Skeletal muscle cell (primary cell): Measurements from ENCODE around the gene BSND.
A peak's percentile ranks its signal among the peaks of the same experiment; 100 is the strongest.
"Not testable (repeated sequence)": the region's sequence is repeated elsewhere in the genome, so short reads cannot be mapped to it uniquely, and the experiment has no call there.

Experiments
- DNase-seq: peaks from one replicate; pipeline ENCODE4 v3.0.0-alpha.2; 2010; ENCODE audit warnings: low read depth
- H3K4me3 ChIP-seq: 2 replicates; pipeline ENCODE4 v1.5.1; 2011; ENCODE audit warnings: low read depth, mild to moderate bottlenecking, control low read depth, low read length, moderate library complexity

Gene BSND

DNA sequence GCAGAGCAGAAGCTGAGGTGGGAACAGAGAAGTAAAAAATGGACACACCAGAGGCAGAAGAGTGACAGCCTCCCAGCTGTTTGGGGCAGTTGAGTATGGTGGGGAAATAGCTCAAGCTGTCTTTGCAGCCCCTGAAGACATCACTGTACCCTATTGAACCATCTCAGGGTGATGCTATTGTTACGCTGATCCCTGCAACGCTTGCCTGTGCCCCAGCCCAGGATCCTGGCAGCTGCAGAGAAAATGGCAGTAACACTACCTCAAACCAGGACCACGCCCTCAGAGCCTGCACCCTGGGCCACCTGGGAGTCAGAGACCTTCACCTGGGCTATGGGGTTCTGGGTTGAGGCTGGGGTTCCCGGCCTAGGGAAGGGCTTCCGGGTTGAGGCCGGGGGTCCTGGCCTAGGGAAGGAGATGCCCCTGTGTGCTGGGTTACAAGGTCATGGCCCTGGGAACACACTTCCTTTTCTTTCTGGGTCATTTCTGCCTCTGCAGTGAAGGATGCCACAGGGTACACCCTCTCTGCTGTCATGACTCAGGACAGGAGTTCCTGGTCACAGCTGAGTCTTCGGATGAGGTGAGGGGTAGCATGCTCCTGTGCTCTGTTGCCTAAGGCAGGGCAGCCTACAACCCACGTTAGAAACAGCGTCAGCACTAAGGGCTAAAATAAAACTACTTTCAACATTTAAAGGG is 11.6 kb downstream of the BSND start:
- DNase-seq: no peak
- no peak overlapping the region for H3K4me3 ChIP-seq

DNA sequence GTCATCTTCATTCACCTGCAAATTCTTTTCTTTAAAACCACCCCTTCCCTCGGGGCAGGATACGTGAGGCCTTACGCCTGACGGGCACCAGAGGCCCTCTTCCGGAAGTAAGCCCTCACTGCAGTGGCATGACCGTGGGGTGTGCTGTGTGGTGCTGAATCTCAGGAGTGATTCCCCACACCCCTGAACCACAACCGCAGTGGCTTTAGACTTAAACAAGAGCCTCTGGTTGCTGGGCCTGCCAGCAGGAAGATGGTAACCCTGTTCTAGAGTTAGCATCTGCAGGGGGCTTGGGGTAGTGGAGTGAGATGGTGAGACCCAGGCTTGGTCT is 12.1 kb downstream of the BSND start:
- no peak for DNase-seq

DNA sequence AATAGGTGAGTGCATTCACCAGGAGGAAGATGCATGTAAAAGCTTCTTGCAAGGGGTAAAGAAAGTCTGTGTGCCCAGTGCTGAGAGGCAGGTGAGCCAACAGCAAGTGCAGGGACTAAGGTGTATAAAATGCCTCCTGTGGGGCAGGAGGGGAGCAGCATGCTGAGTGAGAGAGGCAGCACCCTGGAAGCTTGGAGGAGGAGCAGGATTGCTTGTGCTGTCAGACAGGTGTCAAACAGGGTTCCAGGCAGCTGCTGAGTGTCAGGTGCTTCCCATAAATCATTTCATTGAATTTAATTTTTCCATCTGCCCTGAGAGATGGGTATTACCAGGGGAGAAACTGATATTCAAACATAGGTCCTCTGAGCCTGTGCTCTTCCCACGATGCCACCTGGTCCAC is 13.9 kb downstream of the BSND start:
- no peak for DNase-seq
- no peak overlapping the region for H3K4me3 ChIP-seq

More for the DNA sequence above, 12.1 kb downstream of the BSND start:
- no peak overlapping the region for H3K4me3 ChIP-seq

DNA sequence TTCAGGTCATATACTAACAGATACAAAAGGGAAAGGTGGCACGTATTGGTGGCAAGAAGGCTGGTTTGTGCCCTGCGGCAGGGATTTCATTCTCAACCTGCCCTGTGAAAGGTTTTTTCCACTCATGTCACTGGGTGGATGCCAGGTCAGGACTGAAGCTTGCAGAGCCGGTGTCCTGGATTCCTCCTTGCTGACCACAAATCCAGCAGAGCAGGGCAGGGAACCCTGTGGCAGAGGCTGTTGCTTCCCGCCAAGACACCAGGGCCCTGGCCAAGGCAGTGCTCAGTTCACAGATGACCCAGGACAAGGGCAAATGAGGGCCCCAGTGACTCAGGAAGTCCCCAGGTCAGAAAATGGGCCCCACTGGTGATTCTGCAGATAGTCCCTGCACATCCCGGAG is 16.4 kb downstream of the BSND start:
- no peak overlapping the region for H3K4me3 ChIP-seq
- no peak for DNase-seq

DNA sequence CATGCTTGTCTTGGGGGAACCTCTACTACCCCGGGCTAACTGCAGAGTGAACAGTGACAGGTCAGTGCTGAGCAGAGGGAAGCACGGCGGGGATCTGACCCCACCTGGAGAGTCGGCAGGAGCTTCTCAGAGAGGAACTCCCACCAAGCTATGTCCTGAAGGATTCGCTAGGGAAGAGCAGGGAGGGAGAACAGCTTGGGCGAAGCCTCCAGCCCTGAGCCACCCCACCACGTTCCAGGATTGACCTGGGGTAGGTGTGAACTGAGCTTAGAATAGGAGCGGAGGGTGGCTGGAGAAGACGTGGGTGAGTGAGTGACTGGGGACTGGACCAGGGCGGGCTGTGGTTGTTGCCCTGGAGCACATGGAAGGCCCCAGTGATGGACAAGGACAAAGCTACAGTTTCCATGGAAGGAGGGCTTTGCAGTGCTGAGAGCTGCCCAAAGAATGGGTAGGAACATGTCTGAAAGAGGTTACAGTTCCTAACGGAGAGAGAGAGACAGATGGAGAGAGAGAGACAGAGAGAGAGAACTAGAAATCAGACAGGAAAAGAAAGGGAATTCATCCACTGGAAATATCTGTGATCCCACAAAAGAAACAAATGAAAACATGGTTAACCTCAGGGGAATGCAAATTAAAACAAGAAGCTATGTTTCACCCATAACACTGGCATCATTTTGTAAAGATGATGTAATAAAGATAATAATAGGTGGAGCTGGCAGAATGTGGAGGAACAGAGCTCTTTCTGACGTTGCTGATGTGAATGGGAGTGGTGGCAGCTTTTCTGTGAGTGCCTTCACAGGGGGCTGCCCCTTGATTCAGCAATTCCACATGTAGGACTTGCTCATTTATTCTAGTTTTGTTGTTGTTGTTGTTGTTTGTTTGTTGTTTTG is 17.2 kb downstream of the BSND start:
- no peak for DNase-seq

DNA sequence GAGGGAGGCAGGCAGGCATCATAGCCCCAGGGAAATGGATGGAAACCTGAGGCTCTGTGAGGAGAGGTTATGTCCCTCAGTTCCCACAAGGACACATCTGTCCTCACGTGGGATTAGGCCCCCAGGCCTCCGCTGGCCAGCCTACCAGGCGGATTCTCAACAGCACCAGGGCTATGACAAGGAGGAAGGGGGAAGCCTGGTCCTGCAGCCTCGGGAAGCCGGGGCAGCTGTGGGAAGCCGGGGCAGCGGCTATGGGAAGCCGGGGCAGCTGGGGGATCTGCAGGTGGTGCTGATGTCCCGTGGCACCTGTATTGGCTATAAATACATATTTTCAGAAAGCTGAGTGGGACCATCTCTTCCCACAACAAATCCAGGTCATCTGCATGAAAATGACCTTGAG is 19.7 kb downstream of the BSND start:
- no peak overlapping the region for H3K4me3 ChIP-seq
- no peak for DNase-seq

More for the DNA sequence above, 17.2 kb downstream of the BSND start:
- H3K4me3 ChIP-seq: no peak overlapping the region

DNA sequence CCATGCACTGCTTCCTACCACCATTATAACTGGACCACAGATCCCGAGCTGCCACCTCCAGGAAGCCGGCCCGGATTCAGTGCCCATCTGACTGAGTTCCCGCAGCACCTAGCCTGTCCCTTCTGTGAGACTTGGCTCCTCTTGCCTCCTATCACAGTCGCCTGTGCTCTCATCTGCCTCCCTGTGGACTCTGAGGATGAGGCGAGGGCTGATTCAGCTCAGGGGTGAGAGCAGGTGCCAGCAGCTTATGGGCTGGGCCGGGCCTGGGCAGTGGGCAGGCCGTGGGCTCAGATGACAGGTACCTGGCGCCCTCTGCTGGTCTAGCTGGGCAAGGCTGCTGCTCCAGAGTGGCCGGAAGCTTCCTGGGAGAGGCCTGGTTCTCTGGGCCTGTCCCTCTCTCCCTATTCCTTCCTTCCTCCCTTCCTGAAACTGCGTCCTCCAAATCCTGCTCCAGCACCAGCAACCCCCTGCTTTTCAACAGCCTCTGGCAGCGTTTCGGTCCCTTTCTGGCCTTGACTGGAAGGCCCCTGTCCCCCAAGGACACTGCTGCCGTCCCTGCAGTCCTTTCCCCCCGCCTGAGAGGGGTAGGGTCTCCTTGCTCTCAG is 23.3 kb downstream of the BSND start:
- no peak overlapping the region for H3K4me3 ChIP-seq
- DNase-seq: peak; percentile 38

DNA sequence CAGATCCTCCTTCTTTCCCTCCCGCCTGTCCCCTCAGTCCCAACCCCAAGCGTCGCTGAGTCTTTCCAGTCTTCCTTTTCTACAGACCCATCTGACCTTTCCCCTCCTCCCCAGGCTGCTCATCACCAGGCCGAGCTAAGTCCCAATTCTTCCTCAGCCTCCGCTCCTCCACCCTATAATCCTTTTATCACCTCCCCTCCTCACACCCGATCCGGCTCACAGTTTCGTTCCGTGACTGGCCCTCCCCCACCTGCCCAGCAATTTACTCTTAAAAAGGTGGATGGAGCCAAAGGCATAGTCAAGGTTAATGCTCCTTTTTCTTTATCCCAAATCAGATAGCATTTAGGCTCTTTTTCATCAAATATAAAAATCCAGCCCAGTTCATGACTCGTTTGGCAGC is 25.4 kb downstream of the BSND start:
- H3K4me3 ChIP-seq, DNase-seq: not testable (repeated sequence)

DNA sequence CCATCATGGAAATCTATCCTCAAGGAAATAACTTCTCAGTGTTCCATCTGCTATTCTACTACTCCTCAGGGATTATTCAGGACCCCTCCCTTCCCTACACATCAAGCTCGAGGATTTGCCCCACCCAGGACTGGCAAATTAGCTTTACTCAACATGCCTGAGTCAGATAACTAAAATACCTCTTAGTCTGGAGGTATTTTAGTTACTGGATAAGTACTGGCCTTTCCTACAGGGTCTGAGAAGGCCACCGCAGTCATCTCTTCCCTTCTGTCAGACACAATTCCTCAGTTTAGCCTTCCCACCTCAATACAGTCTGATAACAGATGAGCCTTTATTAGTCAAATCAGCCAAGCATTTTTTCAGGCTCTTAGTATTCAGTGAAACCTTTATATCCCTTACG is 27.9 kb downstream of the BSND start:
- DNase-seq: not testable (repeated sequence)

DNA sequence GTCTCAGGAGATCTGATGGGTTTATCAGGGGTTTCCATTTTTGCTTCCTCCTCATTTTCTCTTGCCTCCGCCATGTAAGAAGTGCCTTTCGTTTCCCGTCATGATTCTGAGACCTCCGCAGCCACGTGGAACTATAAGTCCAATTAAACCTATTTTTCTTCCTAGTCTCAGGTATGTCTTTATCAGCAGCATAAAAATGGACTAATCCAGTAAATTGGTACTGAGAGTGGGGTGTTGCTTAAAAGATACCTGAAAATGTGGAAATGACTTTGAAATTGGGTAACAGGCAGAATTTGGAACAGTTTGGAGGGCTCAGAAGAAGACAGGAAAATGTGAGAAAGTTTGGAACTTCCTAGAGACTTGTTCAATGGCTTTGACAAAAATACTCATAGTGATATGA is 32.4 kb downstream of the BSND start:
- not testable (repeated sequence) for DNase-seq

More for the DNA sequence above, 27.9 kb downstream of the BSND start:
- not testable (repeated sequence) for H3K4me3 ChIP-seq

DNA sequence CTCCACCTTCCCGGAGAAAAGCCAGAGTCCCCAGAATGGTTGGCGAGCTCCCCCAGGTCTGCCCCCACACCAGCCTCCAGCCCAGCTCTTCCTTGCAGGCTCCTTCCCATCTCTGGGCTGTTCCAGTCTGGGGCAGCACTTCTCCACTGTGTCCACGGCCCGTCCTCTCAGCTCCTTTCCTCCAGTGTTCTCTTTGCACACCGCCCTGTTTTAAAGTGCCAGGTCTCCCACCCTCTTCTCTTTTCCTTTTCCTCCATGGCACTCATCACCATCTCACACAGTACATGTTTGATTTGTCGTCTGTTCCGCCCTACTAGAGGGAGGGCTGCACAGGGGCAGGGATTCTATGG is 34.5 kb downstream of the BSND start:
- no peak overlapping the region for H3K4me3 ChIP-seq
- no peak for DNase-seq

More for the DNA sequence above, 32.4 kb downstream of the BSND start:
- H3K4me3 ChIP-seq: not testable (repeated sequence)

DNA sequence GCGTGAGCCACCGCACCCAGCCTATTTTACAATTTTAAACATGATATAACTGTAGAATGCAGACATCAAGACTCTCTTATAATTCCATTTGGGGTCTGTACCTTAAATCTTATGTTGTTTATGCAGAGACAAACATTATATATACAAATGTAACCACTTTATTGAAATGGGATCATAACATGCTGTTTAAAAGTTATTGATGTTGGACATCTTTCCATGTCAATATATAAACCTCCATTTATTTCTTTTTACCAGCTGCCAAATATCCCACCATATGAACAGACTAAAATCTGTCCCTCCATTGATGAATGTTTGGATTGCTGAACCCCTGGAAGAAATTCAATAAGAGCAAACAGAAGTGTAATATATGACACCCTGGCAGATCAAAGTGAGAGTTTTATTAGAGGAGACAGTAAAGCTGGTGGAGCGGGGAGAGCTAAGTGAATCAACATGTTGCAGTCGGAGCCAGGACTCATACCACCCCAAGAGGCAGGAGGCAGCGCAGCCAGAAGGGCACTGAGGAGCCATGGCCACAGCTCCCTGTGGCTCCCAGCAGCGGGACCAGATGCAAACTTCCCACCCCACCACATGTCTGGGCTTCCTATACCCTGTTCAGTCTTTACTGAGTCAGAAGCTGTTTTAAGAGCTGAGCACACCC is 35.9 kb downstream of the BSND start:
- DNase-seq: no peak
- no peak overlapping the region for H3K4me3 ChIP-seq

DNA sequence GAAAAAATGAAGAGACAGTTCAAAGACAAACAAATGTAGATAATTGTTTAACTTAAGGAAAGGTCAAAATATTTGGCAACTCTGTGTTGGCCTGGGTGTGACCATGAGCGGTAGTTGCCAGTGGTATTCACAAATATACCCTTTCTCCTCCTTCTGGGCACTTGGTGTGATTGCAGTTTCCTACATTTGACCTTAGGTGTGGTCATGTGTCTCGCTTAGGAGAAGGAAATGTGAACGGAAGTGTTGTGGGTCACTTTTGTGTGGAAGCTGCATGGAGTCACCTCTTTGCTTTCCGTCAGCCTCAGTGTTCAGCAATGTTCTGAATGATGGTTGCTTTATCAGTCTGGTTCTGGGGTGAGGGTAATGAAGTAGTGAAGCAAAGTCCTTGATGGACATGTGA is 37.2 kb downstream of the BSND start:
- DNase-seq: no peak
- no peak overlapping the region for H3K4me3 ChIP-seq

DNA sequence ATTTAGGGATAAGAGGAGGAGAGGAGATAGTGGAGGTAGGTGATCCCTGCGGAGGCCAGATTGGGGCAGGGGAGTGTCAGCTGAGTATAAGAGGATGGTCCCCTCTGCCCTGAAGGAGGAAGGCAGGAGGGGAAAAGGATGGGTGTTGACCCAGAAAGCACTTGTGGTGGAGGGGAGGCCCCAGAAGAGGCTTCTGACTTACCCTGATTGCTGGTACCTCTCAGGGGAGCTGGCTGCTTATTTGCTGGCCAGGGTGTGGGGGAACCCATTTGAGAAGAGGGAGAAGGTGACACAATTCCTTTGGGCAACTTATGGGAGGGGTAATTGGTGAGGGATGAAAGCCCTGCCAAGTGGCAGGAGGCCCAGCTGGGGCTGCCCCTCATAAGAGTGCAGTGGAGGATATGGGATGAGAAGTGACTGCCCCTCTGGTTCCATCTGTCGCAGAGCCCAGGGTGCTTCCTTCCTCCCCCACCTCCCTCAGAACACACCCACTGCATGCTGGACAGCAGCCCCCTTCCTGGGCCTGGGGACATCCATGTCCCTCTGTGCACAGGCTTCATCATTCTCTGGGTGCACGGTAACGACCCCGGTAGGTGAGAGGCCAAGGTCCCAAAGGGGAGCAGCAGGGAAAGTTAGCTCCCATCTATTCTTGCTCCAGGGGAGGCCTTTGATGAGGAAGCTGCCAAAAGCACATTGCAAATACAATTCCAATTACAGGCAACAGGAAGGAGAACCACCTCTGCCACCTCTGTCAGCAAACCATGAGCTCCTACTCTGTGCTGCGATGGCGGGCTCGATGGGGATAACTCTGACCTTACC is 39.2 kb downstream of the BSND start:
- no peak overlapping the region for H3K4me3 ChIP-seq
- DNase-seq: no peak

DNA sequence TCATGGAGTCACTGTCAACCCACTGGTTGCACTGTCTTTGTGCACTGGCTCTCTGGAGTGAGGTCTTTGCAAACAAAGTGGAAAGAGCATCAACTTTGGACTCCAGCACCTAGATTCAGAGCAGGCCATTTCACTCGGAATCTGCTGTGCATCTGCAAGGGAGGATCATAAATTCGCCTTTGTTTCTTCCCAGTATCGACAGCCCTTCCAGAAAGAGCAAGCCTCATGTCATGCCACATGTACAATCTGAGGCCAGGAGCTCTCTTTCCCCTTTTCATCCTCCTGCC is 39.8 kb downstream of the BSND start:
- H3K4me3 ChIP-seq: no peak overlapping the region

DNA sequence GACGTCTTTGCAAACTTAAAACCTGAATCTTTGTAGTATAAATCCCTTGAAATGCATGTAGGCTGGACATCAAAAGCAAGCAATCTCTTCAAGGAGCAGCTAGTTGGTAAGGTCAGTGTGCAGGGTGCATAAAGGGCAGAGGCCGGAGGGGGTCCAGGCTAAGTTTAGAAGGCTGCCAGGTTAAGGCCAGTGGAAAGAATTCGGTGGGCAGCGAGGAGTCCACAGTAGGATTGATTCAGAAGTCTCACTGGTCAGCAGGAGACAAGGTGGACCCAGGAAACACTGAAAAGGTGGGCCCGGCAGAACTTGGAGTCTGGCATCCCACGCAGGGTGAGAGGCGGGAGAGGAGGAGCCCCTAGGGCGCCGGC is 40.2 kb downstream of the BSND start:
- DNase-seq: no peak
- peak overlapping the region; percentile 50 for H3K4me3 ChIP-seq

More for the DNA sequence above, 39.8 kb downstream of the BSND start:
- no peak for DNase-seq

DNA sequence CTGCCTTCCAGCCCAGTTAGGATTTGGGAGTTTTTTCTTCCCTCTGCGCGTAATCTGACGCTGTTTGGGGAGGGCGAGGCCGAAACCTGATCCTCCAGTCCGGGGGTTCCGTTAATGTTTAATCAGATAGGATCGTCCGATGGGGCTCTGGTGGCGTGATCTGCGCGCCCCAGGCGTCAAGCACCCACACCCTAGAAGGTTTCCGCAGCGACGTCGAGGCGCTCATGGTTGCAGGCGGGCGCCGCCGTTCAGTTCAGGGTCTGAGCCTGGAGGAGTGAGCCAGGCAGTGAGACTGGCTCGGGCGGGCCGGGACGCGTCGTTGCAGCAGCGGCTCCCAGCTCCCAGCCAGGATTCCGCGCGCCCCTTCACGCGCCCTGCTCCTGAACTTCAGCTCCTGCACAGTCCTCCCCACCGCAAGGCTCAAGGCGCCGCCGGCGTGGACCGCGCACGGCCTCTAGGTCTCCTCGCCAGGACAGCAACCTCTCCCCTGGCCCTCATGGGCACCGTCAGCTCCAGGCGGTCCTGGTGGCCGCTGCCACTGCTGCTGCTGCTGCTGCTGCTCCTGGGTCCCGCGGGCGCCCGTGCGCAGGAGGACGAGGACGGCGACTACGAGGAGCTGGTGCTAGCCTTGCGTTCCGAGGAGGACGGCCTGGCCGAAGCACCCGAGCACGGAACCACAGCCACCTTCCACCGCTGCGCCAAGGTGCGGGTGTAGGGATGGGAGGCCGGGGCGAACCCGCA is 40.8 kb downstream of the BSND start, which contains the start of gene PCSK9:
TSS of gene PCSK9 (plus strand) at position 207 of the 741 bp plus-strand sequence. CDS start at position 497, 290 bp downstream.
- H3K4me3 ChIP-seq: peak within 1 kb of the TSS; percentile 50
- DNase-seq: no peak

DNA sequence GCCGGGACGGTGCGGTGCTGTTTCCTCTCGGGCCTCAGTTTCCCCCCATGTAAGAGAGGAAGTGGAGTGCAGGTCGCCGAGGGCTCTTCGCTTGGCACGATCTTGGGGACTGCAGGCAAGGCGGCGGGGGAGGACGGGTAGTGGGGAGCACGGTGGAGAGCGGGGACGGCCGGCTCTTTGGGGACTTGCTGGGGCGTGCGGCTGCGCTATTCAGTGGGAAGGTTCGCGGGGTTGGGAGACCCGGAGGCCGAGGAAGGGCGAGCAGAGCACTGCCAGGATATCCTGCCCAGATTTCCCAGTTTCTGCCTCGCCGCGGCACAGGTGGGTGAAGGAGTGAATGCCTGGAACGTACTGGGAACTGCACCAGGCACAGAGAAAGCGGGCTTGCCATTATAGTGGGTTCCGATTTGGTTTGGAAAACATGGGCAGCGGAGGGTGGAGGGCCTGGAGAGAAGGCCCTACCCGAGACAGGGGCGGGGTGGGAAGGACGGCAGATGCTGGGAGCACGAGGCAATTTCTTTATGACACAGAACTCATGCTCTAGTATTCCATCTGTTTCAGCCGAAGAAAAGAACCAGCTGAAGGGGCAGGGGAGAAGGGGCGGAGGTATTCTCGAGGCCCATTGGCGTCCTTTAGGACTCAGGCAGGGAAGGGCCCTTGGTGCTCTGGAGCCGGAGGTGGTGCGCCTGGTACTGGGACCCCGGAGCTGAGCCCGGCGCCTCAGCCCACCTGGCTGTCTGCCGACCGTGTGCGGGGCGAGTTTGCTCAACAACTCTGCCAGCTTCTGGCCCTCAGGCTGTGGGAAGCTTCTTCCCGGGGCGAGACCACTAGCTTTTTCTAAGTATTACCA is 41.6 kb downstream of the BSND start:
- peak overlapping the region; percentile 50 for H3K4me3 ChIP-seq
- no peak for DNase-seq
